ENCODE data around the gene PTPRG. TPM values are rescaled to one million over a fixed set of nuclear protein-coding genes. Genes with fewer than 3 reads are reported as not detected.

Gene PTPRG
- total and polyA plus RNA-seq, 4 donors = 3.6 to 35.6 (median 8.1) TPM

DNA sequence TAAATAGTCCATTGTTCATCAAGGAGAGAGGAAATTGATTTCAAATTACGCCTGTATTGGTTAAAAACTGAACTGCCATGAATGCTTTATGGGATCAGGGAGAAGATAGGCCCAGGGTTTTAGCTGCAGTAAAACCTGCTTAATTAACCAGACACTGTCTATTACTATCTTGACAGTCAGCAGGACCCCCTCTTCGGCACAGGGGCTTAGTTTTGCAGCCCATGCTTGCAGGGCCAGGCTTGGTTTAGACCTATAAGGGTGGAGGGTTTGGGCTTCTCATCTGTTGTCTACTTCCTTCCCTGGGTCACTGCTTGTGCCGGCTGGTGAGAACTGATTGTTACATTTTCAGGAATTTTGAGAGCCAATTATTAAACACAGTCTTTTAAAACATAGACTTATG, 41.1 kb downstream of the PTPRG start:
- WGBS = 89% methylated on average over 3 of the region's 3 CpGs
- Histone ChIP-seq H3K27ac (ENCODE audit: low read depth in 1 of 2, low read length in 2 of 2) (no peak overlapping the region), H3K4me1 (ENCODE audit: control insufficient read depth in 4 of 4, insufficient read depth in 4 of 4, low read length in 3 of 4) (peaks cover 0 to 4% (median 0%) of the 10 kb centered on the region in 4 donors), H3K9me3 (ENCODE audit: control insufficient read depth in 4 of 4, low read length in 3 of 4) (no peaks in the 10 kb centered on the region), H3K27me3 (ENCODE audit: control insufficient read depth in 4 of 4, insufficient read depth in 4 of 4, low read length in 3 of 4) (no peaks in the 10 kb centered on the region), H3K9ac (ENCODE audit: low read depth in 1 of 2, low read length in 2 of 2) (no peak overlapping the region), H3K4me3 (ENCODE audit: low read depth in 1 of 3, low read length in 3 of 3) (no peak overlapping the region), H3K36me3 (ENCODE audit: control insufficient read depth in 4 of 4, insufficient read depth in 3 of 4, low read depth in 1 of 4, low read length in 3 of 4) (no peaks in the 10 kb centered on the region)
- TF ChIP-seq RXRA (IDR thresholded peaks at IDR 0.05) (no peak), HNF4A (conservative IDR thresholded peaks at IDR 0.05) (no peak), TAF1 (conservative IDR thresholded peaks at IDR 0.05) (no peak), ZBTB33 (IDR thresholded peaks at IDR 0.05) (no peak), MAX (IDR thresholded peaks at IDR 0.05) (no peak), FOXA1 (IDR thresholded peaks at IDR 0.05) (no peak), GABPA (IDR thresholded peaks at IDR 0.05 in 1 of 2, conservative IDR thresholded peaks at IDR 0.05 in 1 of 2) (no peak), EGR1 (IDR thresholded peaks at IDR 0.05; ENCODE audit: low read depth in 2 of 2) (no peak), SP1 (IDR thresholded peaks at IDR 0.05) (no peak), FOXA2 (IDR thresholded peaks at IDR 0.05) (no peak), RAD21 (IDR thresholded peaks at IDR 0.05) (no peak), HNF4G (IDR thresholded peaks at IDR 0.05) (no peak), YY1 (IDR thresholded peaks at IDR 0.05) (no peak), JUND (IDR thresholded peaks at IDR 0.05) (no peak), NR2F2 (IDR thresholded peaks at IDR 0.05) (no peak)
- TF ChIP-seq, protein P1, sequence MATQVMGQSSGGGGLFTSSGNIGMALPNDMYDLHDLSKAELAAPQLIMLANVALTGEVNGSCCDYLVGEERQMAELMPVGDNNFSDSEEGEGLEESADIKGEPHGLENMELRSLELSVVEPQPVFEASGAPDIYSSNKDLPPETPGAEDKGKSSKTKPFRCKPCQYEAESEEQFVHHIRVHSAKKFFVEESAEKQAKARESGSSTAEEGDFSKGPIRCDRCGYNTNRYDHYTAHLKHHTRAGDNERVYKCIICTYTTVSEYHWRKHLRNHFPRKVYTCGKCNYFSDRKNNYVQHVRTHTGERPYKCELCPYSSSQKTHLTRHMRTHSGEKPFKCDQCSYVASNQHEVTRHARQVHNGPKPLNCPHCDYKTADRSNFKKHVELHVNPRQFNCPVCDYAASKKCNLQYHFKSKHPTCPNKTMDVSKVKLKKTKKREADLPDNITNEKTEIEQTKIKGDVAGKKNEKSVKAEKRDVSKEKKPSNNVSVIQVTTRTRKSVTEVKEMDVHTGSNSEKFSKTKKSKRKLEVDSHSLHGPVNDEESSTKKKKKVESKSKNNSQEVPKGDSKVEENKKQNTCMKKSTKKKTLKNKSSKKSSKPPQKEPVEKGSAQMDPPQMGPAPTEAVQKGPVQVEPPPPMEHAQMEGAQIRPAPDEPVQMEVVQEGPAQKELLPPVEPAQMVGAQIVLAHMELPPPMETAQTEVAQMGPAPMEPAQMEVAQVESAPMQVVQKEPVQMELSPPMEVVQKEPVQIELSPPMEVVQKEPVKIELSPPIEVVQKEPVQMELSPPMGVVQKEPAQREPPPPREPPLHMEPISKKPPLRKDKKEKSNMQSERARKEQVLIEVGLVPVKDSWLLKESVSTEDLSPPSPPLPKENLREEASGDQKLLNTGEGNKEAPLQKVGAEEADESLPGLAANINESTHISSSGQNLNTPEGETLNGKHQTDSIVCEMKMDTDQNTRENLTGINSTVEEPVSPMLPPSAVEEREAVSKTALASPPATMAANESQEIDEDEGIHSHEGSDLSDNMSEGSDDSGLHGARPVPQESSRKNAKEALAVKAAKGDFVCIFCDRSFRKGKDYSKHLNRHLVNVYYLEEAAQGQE (IDR thresholded peaks at IDR 0.05) = no peak
- TF ChIP-seq, protein P2, sequence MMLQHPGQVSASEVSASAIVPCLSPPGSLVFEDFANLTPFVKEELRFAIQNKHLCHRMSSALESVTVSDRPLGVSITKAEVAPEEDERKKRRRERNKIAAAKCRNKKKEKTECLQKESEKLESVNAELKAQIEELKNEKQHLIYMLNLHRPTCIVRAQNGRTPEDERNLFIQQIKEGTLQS (IDR thresholded peaks at IDR 0.05) = no peak
- TF ChIP-seq, protein P3, sequence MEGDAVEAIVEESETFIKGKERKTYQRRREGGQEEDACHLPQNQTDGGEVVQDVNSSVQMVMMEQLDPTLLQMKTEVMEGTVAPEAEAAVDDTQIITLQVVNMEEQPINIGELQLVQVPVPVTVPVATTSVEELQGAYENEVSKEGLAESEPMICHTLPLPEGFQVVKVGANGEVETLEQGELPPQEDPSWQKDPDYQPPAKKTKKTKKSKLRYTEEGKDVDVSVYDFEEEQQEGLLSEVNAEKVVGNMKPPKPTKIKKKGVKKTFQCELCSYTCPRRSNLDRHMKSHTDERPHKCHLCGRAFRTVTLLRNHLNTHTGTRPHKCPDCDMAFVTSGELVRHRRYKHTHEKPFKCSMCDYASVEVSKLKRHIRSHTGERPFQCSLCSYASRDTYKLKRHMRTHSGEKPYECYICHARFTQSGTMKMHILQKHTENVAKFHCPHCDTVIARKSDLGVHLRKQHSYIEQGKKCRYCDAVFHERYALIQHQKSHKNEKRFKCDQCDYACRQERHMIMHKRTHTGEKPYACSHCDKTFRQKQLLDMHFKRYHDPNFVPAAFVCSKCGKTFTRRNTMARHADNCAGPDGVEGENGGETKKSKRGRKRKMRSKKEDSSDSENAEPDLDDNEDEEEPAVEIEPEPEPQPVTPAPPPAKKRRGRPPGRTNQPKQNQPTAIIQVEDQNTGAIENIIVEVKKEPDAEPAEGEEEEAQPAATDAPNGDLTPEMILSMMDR (IDR thresholded peaks at IDR 0.05; ENCODE audit: low read depth, low read length, missing input control) = no peak
- no peak for DNase-seq (ENCODE audit: low spot score)

Measured in liver (tissue), 9 donors.